Liver (tissue), 9 donors: ENCODE results near the gene MYH11. TPM values are rescaled to one million over a fixed set of nuclear protein-coding genes. Genes with fewer than 3 reads are reported as not detected.

Experiments
- DNase-seq: peaks from one replicate; pipeline ENCODE4 v3.0.0-alpha.2; 2017; ENCODE audit warnings: low spot score
- H3K27ac ChIP-seq, 2 donors: one replicate each; pipeline ENCODE4 v1.7.0; 2013; ENCODE audit warnings: inconsistent platforms in 2 of 2, low read length in 2 of 2, control low read depth in 1 of 2, low read depth in 1 of 2, mild to moderate bottlenecking in 1 of 2
- H3K27me3 ChIP-seq, 4 donors: one replicate each; pipeline versions ENCODE4 v1.6.1 to v1.7.0; 2013; ENCODE audit warnings: low read length in 3 of 4, inconsistent platforms in 1 of 4, mild to moderate bottlenecking in 1 of 4, moderate library complexity in 1 of 4; ENCODE audit not compliant: control insufficient read depth in 4 of 4, insufficient read depth in 4 of 4
- H3K36me3 ChIP-seq, 4 donors: one replicate each; pipeline versions ENCODE4 v1.6.1 to v1.7.0; 2013; ENCODE audit warnings: low read length in 3 of 4, mild to moderate bottlenecking in 3 of 4, low read depth in 1 of 4, moderate library complexity in 1 of 4; ENCODE audit not compliant: control insufficient read depth in 4 of 4, insufficient read depth in 3 of 4
- H3K4me1 ChIP-seq, 4 donors: one replicate each; pipeline versions ENCODE4 v1.6.1 to v1.7.0; 2013; ENCODE audit warnings: low read length in 3 of 4, mild to moderate bottlenecking in 3 of 4, moderate library complexity in 1 of 4; ENCODE audit not compliant: control insufficient read depth in 4 of 4, insufficient read depth in 4 of 4
- H3K4me3 ChIP-seq, 3 donors: one replicate each; pipeline versions ENCODE4 v1.6.1 to v1.7.0; 2013; ENCODE audit warnings: low read length in 3 of 3, control low read depth in 1 of 3, low read depth in 1 of 3, mild to moderate bottlenecking in 1 of 3
- H3K9ac ChIP-seq, 2 donors: one replicate each; pipeline ENCODE4 v1.7.0; 2013; ENCODE audit warnings: low read length in 2 of 2, mild to moderate bottlenecking in 2 of 2, moderate library complexity in 2 of 2, control low read depth in 1 of 2, low read depth in 1 of 2
- H3K9me3 ChIP-seq, 4 donors: one replicate each; pipeline versions ENCODE4 v1.6.1 to v1.7.0; 2013; ENCODE audit warnings: low read length in 3 of 4; ENCODE audit not compliant: control insufficient read depth in 4 of 4
- ATF3 ChIP-seq: IDR thresholded peaks from 2 replicates; pipeline ENCODE4 v1.6.1; 2016; ENCODE audit warnings: antibody characterized with exemption
- EGR1 ChIP-seq, 2 donors: IDR thresholded peaks; 2 replicates each; pipeline ENCODE4 v1.6.1; 2016 to 2018; ENCODE audit warnings: antibody characterized with exemption in 2 of 2, low read depth in 2 of 2
- FOXA1 ChIP-seq: IDR thresholded peaks from 2 replicates; pipeline ENCODE4 v1.6.1; 2016; ENCODE audit warnings: antibody characterized with exemption
- FOXA2 ChIP-seq: IDR thresholded peaks from 2 replicates; pipeline ENCODE4 v1.6.1; 2016; ENCODE audit warnings: antibody characterized with exemption
- GABPA ChIP-seq, 2 donors: IDR thresholded peaks in 1 of 2; conservative IDR thresholded peaks in 1 of 2; 2 replicates each; pipeline ENCODE4 v1.6.1; 2016; ENCODE audit warnings: antibody characterized with exemption in 2 of 2, mild to moderate bottlenecking in 1 of 2, moderate library complexity in 1 of 2
- HNF4A ChIP-seq, 2 donors: conservative IDR thresholded peaks; 2 replicates each; pipeline ENCODE4 v1.6.1; 2016; ENCODE audit warnings: antibody characterized with exemption in 2 of 2, mild to moderate bottlenecking in 2 of 2
- HNF4G ChIP-seq: IDR thresholded peaks from 2 replicates; pipeline ENCODE4 v1.6.1; 2016; ENCODE audit warnings: antibody characterized with exemption
- MAX ChIP-seq: IDR thresholded peaks from 2 replicates; pipeline ENCODE4 v1.6.1; 2016; ENCODE audit warnings: antibody characterized with exemption
- NR2F2 ChIP-seq: IDR thresholded peaks from 2 replicates; pipeline ENCODE4 v1.6.1; 2016; ENCODE audit warnings: antibody characterized with exemption
- RAD21 ChIP-seq, 2 donors: IDR thresholded peaks; 2 replicates each; pipeline ENCODE4 v1.6.1; 2016; ENCODE audit warnings: antibody characterized with exemption in 2 of 2, mild to moderate bottlenecking in 2 of 2
- RXRA ChIP-seq, 2 donors: IDR thresholded peaks; 2 replicates each; pipeline ENCODE4 v1.6.1; 2017 to 2018; ENCODE audit warnings: antibody characterized with exemption in 2 of 2, mild to moderate bottlenecking in 1 of 2
- SP1 ChIP-seq: IDR thresholded peaks from 2 replicates; pipeline ENCODE4 v1.6.1; 2018; ENCODE audit warnings: antibody characterized with exemption, mild to moderate bottlenecking
- TAF1 ChIP-seq: conservative IDR thresholded peaks from 2 replicates; pipeline ENCODE4 v1.6.1; 2016; ENCODE audit warnings: antibody characterized with exemption, mild to moderate bottlenecking
- YY1 ChIP-seq: IDR thresholded peaks from 2 replicates; pipeline ENCODE4 v1.6.1; 2016; ENCODE audit warnings: antibody characterized with exemption, mild to moderate bottlenecking
- WGBS: extraction: QIAGEN DNeasy Blood & Tissue Kit; methylation state at CpG from one replicate; pipeline ENCODE4 v1.1.7; 2013; 5-methylcytosine and 5-hydroxymethylcytosine counted together
- polyA plus RNA-seq, 2 donors: library from polyadenylated mRNA; stranded (reverse) in 1 of 2; unstranded in 1 of 2; fragments of 200-250 nt in 1 of 2; fragments of >200 nt in 1 of 2; fragmentation: Nextera tagmentation in 1 of 2; extraction: Ambion mirVana in 1 of 2; gene quantifications; one replicate each; pipeline versions ENCODE4 v1.2.1 to v1.2.3, GENCODE V29; 2013 to 2015
- total RNA-seq, 2 donors: library from RNA; depleted of rRNA; stranded (reverse); fragments of >200 nt; gene quantifications; one replicate each; pipeline ENCODE4 v1.2.3, GENCODE V29; 2014
- TF ChIP-seq, protein P1 (sequence below): IDR thresholded peaks from 2 replicates; pipeline ENCODE4 v1.6.1; 2016; ENCODE audit warnings: antibody characterized with exemption, mild to moderate bottlenecking
- TF ChIP-seq, protein P2 (sequence below): IDR thresholded peaks from 2 replicates; pipeline ENCODE4 v1.6.1; 2016; ENCODE audit warnings: antibody characterized with exemption
- donor health status: healthy.
- donor health status: healthy.
- donor health status: healthy.
- donor health status: healthy.
- donor health status: healthy.

MYH11 gene
- total and polyA plus RNA-seq, 4 donors, result 0.51 to 33.7 (median 4.0) TPM

- WGBS, result 78% methylated on average over 6 of the region's 6 CpGs
- no peaks in the 10 kb centered on the region for H3K4me1 ChIP-seq
- no peaks in the 10 kb centered on the region for H3K36me3 ChIP-seq
- H3K27ac ChIP-seq, result no peak overlapping the region
- H3K4me3 ChIP-seq, result no peak overlapping the region
- DNase-seq, result no peak
- H3K9ac ChIP-seq, result no peak overlapping the region
- TF ChIP-seq HNF4A (conservative IDR thresholded peaks at IDR 0.05) (no peak), RAD21 (IDR thresholded peaks at IDR 0.05) (no peak), HNF4G (no peak), YY1 (no peak), TAF1 (no peak), RXRA (IDR thresholded peaks at IDR 0.05) (no peak), GABPA (IDR thresholded peaks at IDR 0.05 in 1 of 2, conservative IDR thresholded peaks at IDR 0.05 in 1 of 2) (no peak), ATF3 (no peak), SP1 (no peak), FOXA1 (no peak)
- TF ChIP-seq, protein P1, sequence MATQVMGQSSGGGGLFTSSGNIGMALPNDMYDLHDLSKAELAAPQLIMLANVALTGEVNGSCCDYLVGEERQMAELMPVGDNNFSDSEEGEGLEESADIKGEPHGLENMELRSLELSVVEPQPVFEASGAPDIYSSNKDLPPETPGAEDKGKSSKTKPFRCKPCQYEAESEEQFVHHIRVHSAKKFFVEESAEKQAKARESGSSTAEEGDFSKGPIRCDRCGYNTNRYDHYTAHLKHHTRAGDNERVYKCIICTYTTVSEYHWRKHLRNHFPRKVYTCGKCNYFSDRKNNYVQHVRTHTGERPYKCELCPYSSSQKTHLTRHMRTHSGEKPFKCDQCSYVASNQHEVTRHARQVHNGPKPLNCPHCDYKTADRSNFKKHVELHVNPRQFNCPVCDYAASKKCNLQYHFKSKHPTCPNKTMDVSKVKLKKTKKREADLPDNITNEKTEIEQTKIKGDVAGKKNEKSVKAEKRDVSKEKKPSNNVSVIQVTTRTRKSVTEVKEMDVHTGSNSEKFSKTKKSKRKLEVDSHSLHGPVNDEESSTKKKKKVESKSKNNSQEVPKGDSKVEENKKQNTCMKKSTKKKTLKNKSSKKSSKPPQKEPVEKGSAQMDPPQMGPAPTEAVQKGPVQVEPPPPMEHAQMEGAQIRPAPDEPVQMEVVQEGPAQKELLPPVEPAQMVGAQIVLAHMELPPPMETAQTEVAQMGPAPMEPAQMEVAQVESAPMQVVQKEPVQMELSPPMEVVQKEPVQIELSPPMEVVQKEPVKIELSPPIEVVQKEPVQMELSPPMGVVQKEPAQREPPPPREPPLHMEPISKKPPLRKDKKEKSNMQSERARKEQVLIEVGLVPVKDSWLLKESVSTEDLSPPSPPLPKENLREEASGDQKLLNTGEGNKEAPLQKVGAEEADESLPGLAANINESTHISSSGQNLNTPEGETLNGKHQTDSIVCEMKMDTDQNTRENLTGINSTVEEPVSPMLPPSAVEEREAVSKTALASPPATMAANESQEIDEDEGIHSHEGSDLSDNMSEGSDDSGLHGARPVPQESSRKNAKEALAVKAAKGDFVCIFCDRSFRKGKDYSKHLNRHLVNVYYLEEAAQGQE, result no peak
- H3K27me3 ChIP-seq, result no peaks in the 10 kb centered on the region
- no peaks in the 10 kb centered on the region for H3K9me3 ChIP-seq
These were observed 25.9 kb downstream of the MYH11 start for GRCh38 chr16:15830832-15831451.

- 57% methylated on average over 9 of the region's 9 CpGs for WGBS
- H3K4me1 ChIP-seq, result no peaks in the 10 kb centered on the region
- H3K27me3 ChIP-seq, result no peaks in the 10 kb centered on the region
- no peak overlapping the region for H3K27ac ChIP-seq
- H3K4me3 ChIP-seq, result no peak overlapping the region
- H3K9ac ChIP-seq, result no peak overlapping the region
- no peaks in the 10 kb centered on the region for H3K9me3 ChIP-seq
- TF ChIP-seq YY1, result no peak
- TF ChIP-seq NR2F2, result peak; percentile 44
- H3K36me3 ChIP-seq, result no peaks in the 10 kb centered on the region
- no peak for DNase-seq
These were observed 27.4 kb downstream of the MYH11 start for GRCh38 chr16:15829460-15829859.

GRCh38 chr16:15827709-15828343 lies 29.0 kb downstream of the MYH11 start:
- Histone ChIP-seq H3K4me1 (no peaks in the 10 kb centered on the region), H3K9ac (no peak overlapping the region), H3K27ac (no peak overlapping the region), H3K27me3 (no peaks in the 10 kb centered on the region), H3K4me3 (no peak overlapping the region), H3K9me3 (no peaks in the 10 kb centered on the region), H3K36me3 (no peaks in the 10 kb centered on the region)
- 90% methylated on average over 11 of the region's 11 CpGs for WGBS
- TF ChIP-seq MAX (no peak), RAD21 (IDR thresholded peaks at IDR 0.05) (no peak), ATF3 (no peak), SP1 (no peak), FOXA2 (no peak), RXRA (IDR thresholded peaks at IDR 0.05) (no peak), EGR1 (IDR thresholded peaks at IDR 0.05; ENCODE audit: low read depth in 2 of 2) (no peak)
- TF ChIP-seq, protein P1, result no peak
- TF ChIP-seq, protein P2, sequence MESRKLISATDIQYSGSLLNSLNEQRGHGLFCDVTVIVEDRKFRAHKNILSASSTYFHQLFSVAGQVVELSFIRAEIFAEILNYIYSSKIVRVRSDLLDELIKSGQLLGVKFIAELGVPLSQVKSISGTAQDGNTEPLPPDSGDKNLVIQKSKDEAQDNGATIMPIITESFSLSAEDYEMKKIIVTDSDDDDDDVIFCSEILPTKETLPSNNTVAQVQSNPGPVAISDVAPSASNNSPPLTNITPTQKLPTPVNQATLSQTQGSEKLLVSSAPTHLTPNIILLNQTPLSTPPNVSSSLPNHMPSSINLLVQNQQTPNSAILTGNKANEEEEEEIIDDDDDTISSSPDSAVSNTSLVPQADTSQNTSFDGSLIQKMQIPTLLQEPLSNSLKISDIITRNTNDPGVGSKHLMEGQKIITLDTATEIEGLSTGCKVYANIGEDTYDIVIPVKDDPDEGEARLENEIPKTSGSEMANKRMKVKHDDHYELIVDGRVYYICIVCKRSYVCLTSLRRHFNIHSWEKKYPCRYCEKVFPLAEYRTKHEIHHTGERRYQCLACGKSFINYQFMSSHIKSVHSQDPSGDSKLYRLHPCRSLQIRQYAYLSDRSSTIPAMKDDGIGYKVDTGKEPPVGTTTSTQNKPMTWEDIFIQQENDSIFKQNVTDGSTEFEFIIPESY, result no peak
- DNase-seq, result no peak
